Adipose tissue (tissue), 3 donors: Measurements from ENCODE around the gene PKNOX2. TPM values are rescaled to one million over a fixed set of nuclear protein-coding genes. Genes with fewer than 3 reads are reported as not detected.

Source experiments
- H3K27ac ChIP-seq: one replicate; pipeline ENCODE4 v1.5.1; 2013; ENCODE audit warnings: low read depth, low read length
- WGBS, 3 donors: extraction: QIAGEN DNeasy Blood & Tissue Kit; methylation state at CpG; one replicate each; pipeline ENCODE4 v1.1.7; 2013; 5-methylcytosine and 5-hydroxymethylcytosine counted together
- polyA plus RNA-seq, 3 donors: library from polyadenylated mRNA; stranded (reverse); fragments of 200-250 nt; gene quantifications; one replicate each; pipeline ENCODE4 v1.2.3, GENCODE V29; 2013
- donor health status: healthy with polysubstance abuse.
- donor health status: Bipolar disorder and iron deficiency.
- donor health status: healthy.

PKNOX2 gene
- polyA plus RNA-seq, 3 donors: 0.77 to 3.5 (median 1.3) TPM

GRCh38 chr11:125148011-125148410 is 16.5 kb upstream of the PKNOX2 start:
- no peak overlapping the region for H3K27ac ChIP-seq

DNA sequence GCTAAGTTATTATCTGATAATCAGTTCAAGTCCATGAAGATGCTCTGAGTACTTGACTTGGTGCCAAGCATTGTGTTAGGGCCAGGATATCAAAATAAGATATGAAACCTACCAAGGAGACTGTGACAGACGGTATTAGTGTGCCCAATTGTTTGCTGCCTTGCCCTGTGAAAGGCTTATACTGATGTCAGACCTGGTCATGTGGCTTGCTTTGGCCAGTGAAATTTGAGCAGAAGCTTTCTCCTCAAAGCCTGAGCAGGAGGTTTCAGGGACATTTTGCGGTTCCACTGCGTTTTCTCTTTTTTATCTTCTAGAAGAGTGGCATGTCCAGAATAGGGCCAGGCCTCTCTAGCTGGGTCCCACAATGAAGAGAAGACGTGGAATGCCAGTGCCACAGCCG is 15.8 kb upstream of the PKNOX2 start:
- no peak overlapping the region for H3K27ac ChIP-seq
- 65 to 85% (median 85%) methylated on average over 5 of the region's 5 CpGs for WGBS, 3 donors

DNA sequence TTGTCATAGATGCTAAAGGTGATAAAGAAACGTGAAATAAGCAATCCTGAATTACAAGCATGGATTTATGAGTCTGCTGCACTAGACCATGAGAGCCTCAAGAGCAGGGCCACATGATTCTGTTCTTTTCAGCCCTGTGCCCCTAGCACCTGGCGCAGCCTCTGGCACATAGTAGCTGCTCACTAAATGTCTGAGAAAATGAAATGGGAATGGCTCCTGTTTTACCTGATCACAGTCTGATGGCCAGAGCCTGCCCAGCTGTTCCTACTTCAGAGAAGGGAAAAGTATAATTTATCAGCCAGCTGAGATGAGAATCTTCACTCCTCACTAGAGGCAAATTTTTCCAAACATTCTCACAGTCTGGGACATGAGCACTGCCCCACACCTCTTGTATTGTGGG is 10.7 kb upstream of the PKNOX2 start:
- WGBS, 3 donors: 83 to 90% (median 87%) methylated on average over 2 of the region's 2 CpGs
- H3K27ac ChIP-seq: no peak overlapping the region

DNA sequence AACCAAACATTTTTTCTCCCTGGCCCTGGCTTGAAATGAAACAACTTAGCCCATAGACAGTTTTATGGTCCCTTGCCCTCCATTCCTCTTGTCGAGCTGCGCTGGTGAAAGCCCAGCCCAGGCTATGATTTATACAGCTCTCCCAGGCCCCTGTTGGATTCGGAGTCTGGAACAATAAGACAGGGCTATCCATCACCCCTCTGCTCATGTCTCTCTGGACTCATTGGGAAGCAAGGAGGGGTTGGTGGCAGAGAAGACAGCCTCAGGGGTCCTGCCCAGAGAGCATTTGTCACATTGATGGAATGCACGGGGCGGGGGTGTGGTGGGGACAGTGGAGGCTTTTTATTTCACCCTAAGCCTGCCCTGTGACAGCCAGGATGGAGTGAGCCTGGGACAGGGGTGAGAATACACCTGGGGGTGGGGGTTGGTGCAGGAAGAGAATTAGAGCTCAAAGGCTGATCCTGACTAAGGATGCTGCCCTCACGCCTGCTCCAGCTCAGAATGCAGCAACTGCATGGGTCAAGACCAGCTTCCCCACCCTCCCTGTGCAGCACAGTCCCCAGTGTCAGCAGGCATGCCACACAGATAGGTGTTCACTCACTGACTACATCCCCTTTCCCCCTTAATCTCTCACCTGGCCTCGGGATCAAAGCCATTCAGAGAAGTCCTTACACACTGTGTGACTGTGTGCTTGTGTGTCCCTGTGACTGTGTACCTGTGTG is 10.0 kb upstream of the PKNOX2 start:
- WGBS, 3 donors: 40 to 48% (median 43%) methylated on average over 7 of the region's 7 CpGs
- no peak overlapping the region for H3K27ac ChIP-seq

GRCh38 chr11:125155100-125155444 is 9.5 kb upstream of the PKNOX2 start:
- no peak overlapping the region for H3K27ac ChIP-seq
- 84 to 91% (median 89%) methylated on average over 6 of the region's 6 CpGs for WGBS, 3 donors

DNA sequence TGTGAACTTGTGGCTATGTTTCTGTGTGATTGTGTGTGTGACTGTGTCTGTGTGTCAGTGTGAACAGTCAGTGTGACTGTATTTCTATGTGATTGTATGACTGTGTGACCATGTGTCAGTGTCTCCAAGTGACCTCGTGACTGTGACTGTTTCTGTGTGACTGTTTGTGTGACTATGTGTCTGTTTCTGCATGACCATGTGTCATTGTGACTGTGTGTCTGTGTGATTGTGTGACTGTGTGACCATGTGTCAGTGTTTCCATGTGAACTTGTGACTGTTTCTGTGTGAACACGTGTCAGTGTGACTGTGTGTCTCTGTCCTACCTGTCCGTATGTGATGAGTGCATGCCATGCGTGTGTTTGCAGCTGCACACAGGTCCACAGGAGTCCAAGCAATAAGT is 8.8 kb upstream of the PKNOX2 start:
- no peak overlapping the region for H3K27ac ChIP-seq
- WGBS, 3 donors: 81 to 93% (median 91%) methylated on average over 4 of the region's 4 CpGs

DNA sequence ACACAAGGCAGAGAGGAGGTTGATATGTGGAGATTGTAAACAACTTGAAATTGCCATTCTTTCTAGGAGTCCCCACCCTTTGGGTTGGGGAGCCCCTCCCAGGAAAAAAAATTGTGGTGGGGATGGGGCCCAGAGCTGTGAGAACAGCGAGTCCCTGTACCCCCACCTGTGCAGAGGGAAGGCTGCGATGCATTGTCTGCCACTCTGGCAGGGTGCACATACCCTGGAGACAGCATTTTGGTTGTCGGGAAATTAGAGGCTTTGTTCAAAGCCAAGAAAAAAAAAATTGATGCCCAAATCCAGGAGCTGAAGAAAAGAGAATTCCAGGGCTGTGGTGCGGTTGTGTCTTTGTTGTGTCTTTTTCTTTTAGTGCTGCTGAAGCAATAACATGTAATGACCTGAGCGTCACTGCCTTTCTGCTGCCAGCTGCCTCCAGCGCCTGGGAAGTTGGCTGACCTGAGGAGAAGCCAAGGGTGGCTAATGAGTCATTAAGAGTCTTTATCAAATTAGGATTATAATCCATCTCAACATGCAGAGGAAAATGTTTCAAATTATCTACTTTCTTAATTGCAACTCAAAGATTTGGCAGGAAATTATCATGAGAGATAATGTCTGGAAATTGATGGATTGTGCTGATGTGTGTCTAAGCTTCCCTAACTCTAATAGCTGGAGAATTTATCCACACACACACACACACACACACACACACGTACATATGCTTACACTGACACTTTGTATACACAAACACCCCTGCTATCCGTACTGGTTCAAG is 8.0 kb upstream of the PKNOX2 start:
- no peak overlapping the region for H3K27ac ChIP-seq
- 78 to 86% (median 85%) methylated on average over 8 of the region's 8 CpGs for WGBS, 3 donors

- WGBS, 3 donors: 75 to 90% (median 77%) methylated on average over 6 of the region's 6 CpGs
- no peak overlapping the region for H3K27ac ChIP-seq
These were observed 7.3 kb upstream of the PKNOX2 start for GRCh38 chr11:125157118-125157733.

DNA sequence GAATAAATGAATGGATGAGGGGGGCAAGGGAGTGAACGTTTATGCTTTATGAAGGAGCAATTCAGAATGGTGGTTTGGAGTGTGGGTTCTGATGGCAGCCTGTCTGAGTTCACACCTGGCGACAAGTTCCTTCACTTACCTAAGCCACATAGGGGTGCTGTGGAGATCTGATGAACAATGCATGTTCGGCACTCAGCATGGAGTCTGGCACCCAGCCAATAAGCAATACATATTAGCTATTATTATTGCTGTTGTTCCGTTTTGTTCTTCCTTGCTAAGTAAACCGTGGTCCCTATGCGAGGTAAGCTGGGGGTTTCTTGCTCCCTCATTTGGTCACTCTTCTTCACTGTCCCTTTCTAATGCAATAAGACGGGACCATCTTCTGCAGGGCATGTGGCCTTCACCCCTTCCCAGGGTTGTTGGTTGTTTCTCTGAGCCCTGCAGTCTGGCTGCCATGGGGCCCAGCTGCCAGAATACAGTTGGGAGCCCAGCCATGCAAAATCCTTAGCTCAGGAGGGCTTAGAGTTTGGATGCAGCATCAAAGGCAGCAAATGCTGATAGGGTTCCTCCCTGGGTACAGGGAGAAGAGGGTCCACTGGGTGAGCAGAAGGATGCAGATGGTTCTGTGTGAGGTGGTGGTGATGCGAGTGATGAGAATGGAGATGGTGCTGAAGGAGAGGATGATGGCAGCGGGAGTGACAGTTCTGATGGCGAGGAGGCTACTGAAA is 6.4 kb upstream of the PKNOX2 start:
- no peak overlapping the region for H3K27ac ChIP-seq
- WGBS, 3 donors: 83 to 88% (median 85%) methylated on average over 10 of the region's 10 CpGs

- no peak overlapping the region for H3K27ac ChIP-seq
- WGBS, 3 donors: 75 to 78% (median 76%) methylated on average over 4 of the region's 4 CpGs
These were observed 1.8 kb upstream of the PKNOX2 start for GRCh38 chr11:125162743-125163142.

DNA sequence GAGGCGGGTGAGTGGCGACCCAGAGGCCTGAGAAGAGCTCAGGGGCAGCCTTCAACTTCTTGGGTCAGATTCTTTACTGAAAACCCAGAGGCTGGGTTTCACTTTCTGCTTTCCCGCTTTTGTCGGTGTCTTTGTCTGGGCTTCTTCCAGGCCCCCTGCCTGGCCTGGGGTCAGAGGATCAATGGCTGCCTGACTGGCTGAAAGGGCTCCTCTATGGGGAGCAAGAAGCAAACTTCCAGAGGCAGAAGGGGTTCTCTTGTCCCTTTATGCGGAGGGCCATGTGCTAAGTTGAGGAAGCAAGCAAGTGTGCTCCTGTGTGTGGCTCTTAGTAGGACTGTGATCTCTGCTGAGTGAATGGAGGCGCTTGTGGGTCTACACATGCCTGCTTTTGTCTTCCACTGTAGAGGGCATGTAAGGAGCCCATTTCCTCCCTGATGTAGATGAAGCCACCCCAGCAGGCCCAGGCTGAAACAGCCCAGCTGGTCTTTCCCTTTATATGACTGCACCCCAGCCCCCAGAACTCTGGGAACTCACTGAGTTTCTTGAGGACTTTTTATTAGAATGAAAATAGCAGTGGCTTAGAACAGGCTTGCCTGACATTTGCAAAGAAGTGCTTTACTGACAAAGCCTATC is 1.0 kb upstream of the PKNOX2 start:
- WGBS, 3 donors: 87 to 90% (median 89%) methylated on average over 6 of the region's 6 CpGs

DNA sequence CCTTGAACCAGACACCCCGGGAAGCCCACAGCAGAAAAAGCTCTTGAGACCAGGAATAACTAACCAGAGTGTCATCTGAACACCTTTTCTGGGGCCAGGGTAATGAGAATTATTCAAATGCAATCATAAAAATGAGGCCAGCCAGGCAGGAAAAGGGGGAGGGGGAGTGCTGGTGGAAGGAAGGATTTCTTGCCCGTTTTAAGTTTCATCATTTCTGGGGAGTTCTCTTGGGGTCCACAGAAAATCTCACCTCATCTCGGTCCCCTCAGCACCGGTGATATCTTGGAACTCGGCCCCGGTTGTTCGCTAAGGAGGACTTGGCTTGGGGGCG is 495 bp upstream of the PKNOX2 start:
- 15 to 22% (median 16%) methylated on average over 8 of the region's 8 CpGs for WGBS, 3 donors
- H3K27ac ChIP-seq: no peak overlapping the region

More for the DNA sequence above, 1.0 kb upstream of the PKNOX2 start:
- H3K27ac ChIP-seq: no peak overlapping the region

GRCh38 chr11:125165111-125165842 is 726 bp downstream of the PKNOX2 start:
- WGBS, 3 donors: 1% methylated on average over 42 to 80 of the region's 80 CpGs
- H3K27ac ChIP-seq: no peak overlapping the region

DNA sequence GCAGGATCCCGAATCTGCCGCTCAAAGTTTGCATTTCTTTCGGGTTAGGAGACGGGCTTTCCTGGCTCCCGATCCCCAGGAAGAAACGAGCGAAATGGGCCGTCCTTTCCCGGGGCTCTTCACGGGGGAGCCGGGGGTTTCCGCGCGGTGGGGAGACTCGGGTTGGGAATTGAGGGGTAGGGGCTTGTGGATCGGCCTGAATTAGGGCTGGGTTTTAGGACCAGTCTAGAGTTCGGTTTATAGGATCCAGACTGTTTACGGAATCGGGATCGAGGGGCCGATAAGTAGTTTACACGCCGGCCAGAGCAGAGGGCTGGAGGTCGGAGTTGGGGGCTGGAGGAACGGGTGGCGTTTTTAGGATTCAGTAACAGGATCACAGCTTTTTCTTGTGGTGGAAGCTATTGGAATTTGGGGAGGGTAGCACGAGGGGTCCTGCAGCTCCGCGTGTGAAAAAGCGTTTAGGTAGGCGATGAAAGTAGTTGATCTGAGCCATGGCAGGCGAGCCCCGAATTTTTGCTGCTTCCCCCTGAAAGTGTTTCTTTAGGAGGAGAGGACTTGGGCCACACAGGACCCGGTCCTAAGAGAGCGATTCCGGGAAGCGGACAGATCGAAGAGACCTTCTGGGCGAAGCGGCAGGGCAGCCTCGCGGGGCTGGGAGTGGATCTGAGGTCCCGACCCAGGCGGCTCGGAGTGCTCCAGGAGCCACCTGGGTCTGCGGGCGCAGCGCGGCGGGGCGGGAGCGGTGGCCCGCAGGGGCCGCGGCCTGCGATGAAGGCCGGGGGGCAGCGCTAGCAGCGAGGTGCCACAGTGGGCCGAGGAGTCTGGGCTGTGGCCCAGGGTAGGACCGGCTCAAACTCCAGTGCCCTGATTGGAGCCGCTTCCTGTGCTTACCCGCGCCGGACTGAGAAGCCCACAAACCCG is 1.6 kb downstream of the PKNOX2 start:
- 5 to 12% (median 5%) methylated on average over 65 to 66 of the region's 66 CpGs for WGBS, 3 donors
- H3K27ac ChIP-seq: no peak overlapping the region

GRCh38 chr11:125166764-125167291 is 2.3 kb downstream of the PKNOX2 start:
- H3K27ac ChIP-seq: peak overlapping the region; percentile 17
- 20 to 33% (median 24%) methylated on average over 15 to 16 of the region's 16 CpGs for WGBS, 3 donors

DNA sequence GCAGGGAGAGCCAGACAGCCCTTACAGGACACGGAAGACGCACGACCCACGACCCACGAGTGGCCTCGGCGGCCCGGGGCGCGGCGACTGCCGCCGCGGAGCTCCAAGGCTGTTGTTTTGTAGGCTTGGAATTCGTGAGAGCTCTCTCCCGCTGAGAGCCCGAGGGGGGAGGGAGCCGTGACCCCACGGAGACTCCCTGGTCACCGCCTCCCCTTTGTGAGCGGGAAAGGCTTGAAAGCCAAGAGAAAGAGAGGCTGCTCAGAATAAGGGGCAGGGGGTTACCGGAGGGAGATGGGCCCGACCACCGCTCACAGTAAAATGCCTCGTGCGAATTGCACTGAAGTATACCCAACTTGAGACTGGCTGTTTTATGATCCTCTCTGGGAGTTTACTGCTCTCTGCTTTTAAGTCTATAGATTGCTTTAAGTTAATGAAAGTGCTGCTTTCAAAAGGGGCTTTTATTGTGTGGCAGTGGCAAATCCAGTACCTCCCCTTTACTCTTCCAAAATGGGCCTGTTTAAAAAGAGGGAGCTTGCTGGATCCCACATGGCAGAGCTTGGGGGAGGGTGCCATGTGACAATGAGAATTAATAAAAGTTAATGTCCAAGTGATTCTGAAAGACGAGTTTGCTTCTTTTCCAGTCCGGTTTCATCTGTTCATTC is 2.9 kb downstream of the PKNOX2 start:
- no peak overlapping the region for H3K27ac ChIP-seq
- WGBS, 3 donors: 24 to 36% (median 24%) methylated on average over 28 of the region's 28 CpGs
